HG03103 (cell line): Measurements from ENCODE around the gene RFTN1.

Source experiments
- ATAC-seq: cut with Tn5 transposase; IDR thresholded peaks from one replicate; pipeline ENCODE4 v1.9.1; 2021; ENCODE audit warnings: low read depth; ENCODE audit not compliant: unreplicated experiment

Gene RFTN1

GRCh38 chr3:16509721-16510619, 3.5 kb downstream of the RFTN1 start:
- ATAC-seq, result no peak

- no peak for ATAC-seq
These were observed 4.9 kb downstream of the RFTN1 start for GRCh38 chr3:16508591-16508995.

GRCh38 chr3:16508243-16508578, 5.3 kb downstream of the RFTN1 start:
- ATAC-seq, result no peak

GRCh38 chr3:16507578-16508242, 5.8 kb downstream of the RFTN1 start:
- ATAC-seq, result no peak

GRCh38 chr3:16506884-16507577, 6.5 kb downstream of the RFTN1 start:
- no peak for ATAC-seq

GRCh38 chr3:16506451-16506850, 7.0 kb downstream of the RFTN1 start:
- no peak for ATAC-seq

GRCh38 chr3:16504692-16505091, 8.8 kb downstream of the RFTN1 start:
- ATAC-seq, result no peak

GRCh38 chr3:16504242-16504641, 9.3 kb downstream of the RFTN1 start:
- peak; percentile 80 for ATAC-seq

GRCh38 chr3:16503191-16503776, 10.2 kb downstream of the RFTN1 start:
- no peak for ATAC-seq

- no peak for ATAC-seq
These were observed 11.1 kb downstream of the RFTN1 start for GRCh38 chr3:16502347-16502908.

- no peak for ATAC-seq
These were observed 12.1 kb downstream of the RFTN1 start for GRCh38 chr3:16501376-16501775.

GRCh38 chr3:16500911-16501310, 12.6 kb downstream of the RFTN1 start:
- no peak for ATAC-seq

GRCh38 chr3:16500093-16500492, 13.4 kb downstream of the RFTN1 start:
- no peak for ATAC-seq

- no peak for ATAC-seq
These were observed 14.1 kb downstream of the RFTN1 start for GRCh38 chr3:16499351-16499750.

- no peak for ATAC-seq
These were observed 15.2 kb downstream of the RFTN1 start for GRCh38 chr3:16498130-16498890.

GRCh38 chr3:16496408-16497222, 16.9 kb downstream of the RFTN1 start:
- ATAC-seq, result peak; percentile 64

- peak; percentile 14 for ATAC-seq
These were observed 17.5 kb downstream of the RFTN1 start for GRCh38 chr3:16496008-16496407.

- ATAC-seq, result no peak
These were observed 18.6 kb downstream of the RFTN1 start for GRCh38 chr3:16494814-16495431.

- ATAC-seq, result no peak
These were observed 19.4 kb downstream of the RFTN1 start for GRCh38 chr3:16494094-16494493.
